NCI-H2107 treated with DMSO at 0.1 percent for 48 hours (cell line): ENCODE data around the gene TMEM50A.
"Not testable (repeated sequence)": the region's sequence is repeated elsewhere in the genome, so short reads cannot be mapped to it uniquely, and the experiment has no call there.

Experiments used
- DNase-seq: peaks from one replicate; lab custom pipeline; 2025; ENCODE audit not compliant: unreplicated experiment; lab: John Stamatoyannopoulos, UW

Gene TMEM50A

GRCh38 chr1:25338188-25338981 is at the start of gene TMEM50A:
Gene TMEM50A (plus strand): TSS chr1:25338334. CDS start chr1:25340487, 2,153 bp downstream.
- peak; percentile 84 for DNase-seq

- not testable (repeated sequence) for DNase-seq
Observed at GRCh38 chr1:25288573-25289101, 49.5 kb upstream of the TMEM50A start.

GRCh38 chr1:25290043-25290442 is 48.1 kb upstream of the TMEM50A start:
- DNase-seq = not testable (repeated sequence)

- DNase-seq = not testable (repeated sequence)
Observed at GRCh38 chr1:25293426-25293825, 44.7 kb upstream of the TMEM50A start.

- DNase-seq = not testable (repeated sequence)
Observed at GRCh38 chr1:25294889-25295826, 43.0 kb upstream of the TMEM50A start.

- DNase-seq = not testable (repeated sequence)
Observed at GRCh38 chr1:25296501-25296900, 41.6 kb upstream of the TMEM50A start.

- not testable (repeated sequence) for DNase-seq
Observed at GRCh38 chr1:25300729-25301128, 37.4 kb upstream of the TMEM50A start.

- not testable (repeated sequence) for DNase-seq
Observed at GRCh38 chr1:25302330-25302729, 35.8 kb upstream of the TMEM50A start.

GRCh38 chr1:25304936-25305335 is 33.2 kb upstream of the TMEM50A start:
- not testable (repeated sequence) for DNase-seq

- not testable (repeated sequence) for DNase-seq
Observed at GRCh38 chr1:25308168-25308567, 30.0 kb upstream of the TMEM50A start.

GRCh38 chr1:25309085-25309484 is 29.0 kb upstream of the TMEM50A start:
- not testable (repeated sequence) for DNase-seq

GRCh38 chr1:25309486-25309885 is 28.6 kb upstream of the TMEM50A start:
- not testable (repeated sequence) for DNase-seq

- not testable (repeated sequence) for DNase-seq
Observed at GRCh38 chr1:25312806-25313470, 25.2 kb upstream of the TMEM50A start.

GRCh38 chr1:25320314-25320938 is 17.7 kb upstream of the TMEM50A start:
- not testable (repeated sequence) for DNase-seq

- DNase-seq = not testable (repeated sequence)
Observed at GRCh38 chr1:25322127-25322526, 16.0 kb upstream of the TMEM50A start.

- DNase-seq = not testable (repeated sequence)
Observed at GRCh38 chr1:25324407-25324806, 13.7 kb upstream of the TMEM50A start.

GRCh38 chr1:25327864-25328790 is 10.0 kb upstream of the TMEM50A start:
- not testable (repeated sequence) for DNase-seq

- not testable (repeated sequence) for DNase-seq
Observed at GRCh38 chr1:25328791-25329185, 9.3 kb upstream of the TMEM50A start.

- DNase-seq = not testable (repeated sequence)
Observed at GRCh38 chr1:25329336-25329735, 8.8 kb upstream of the TMEM50A start.
